ENCODE measurements around the gene NR4A1.

NR4A1 gene

GRCh38 chr12:52042706-52043385 is 8.4 kb upstream of the NR4A1 start:
- no peak for DNase-seq

GRCh38 chr12:52043386-52044212 is 7.6 kb upstream of the NR4A1 start:
- DNase-seq, result no peak

- DNase-seq, result no peak
These were observed 6.8 kb upstream of the NR4A1 start for GRCh38 chr12:52044292-52044983.

GRCh38 chr12:52045794-52046199 is 5.4 kb upstream of the NR4A1 start:
- no peak for DNase-seq

- no peak for DNase-seq
These were observed 4.4 kb upstream of the NR4A1 start for GRCh38 chr12:52046859-52047258.

- DNase-seq, result no peak
These were observed 2.0 kb upstream of the NR4A1 start for GRCh38 chr12:52049286-52049685.

- DNase-seq, result no peak
These were observed 1.6 kb upstream of the NR4A1 start for GRCh38 chr12:52049688-52050087.

GRCh38 chr12:52050116-52050757 is 1.0 kb upstream of the NR4A1 start:
- no peak for DNase-seq

GRCh38 chr12:52052468-52053186 is 1.4 kb downstream of the NR4A1 start:
- DNase-seq, result no peak

GRCh38 chr12:52053536-52054209 is 2.4 kb downstream of the NR4A1 start:
- DNase-seq, result no peak

GRCh38 chr12:52054231-52054832 is 3.1 kb downstream of the NR4A1 start:
- DNase-seq, result no peak

GRCh38 chr12:52054833-52055730 is 3.8 kb downstream of the NR4A1 start:
- no peak for DNase-seq

- no peak for DNase-seq
These were observed 4.8 kb downstream of the NR4A1 start for GRCh38 chr12:52055731-52056711.

- no peak for DNase-seq
These were observed 5.8 kb downstream of the NR4A1 start for GRCh38 chr12:52056801-52057637.

- DNase-seq, result no peak
These were observed 6.7 kb downstream of the NR4A1 start for GRCh38 chr12:52057638-52058576.

- DNase-seq, result no peak
These were observed 7.6 kb downstream of the NR4A1 start for GRCh38 chr12:52058631-52059361.
